ENCODE data around the gene TEDC2.

TEDC2 gene

GRCh38 chr16:2466667-2467527 lies 7.0 kb downstream of the TEDC2 start:
- no peak for DNase-seq (ENCODE audit: low read depth)
- H3K4me3 ChIP-seq (ENCODE audit: low read length): peak overlapping the region; percentile 11
- no peak for TF ChIP-seq CTCF (IDR thresholded peaks at IDR 0.05; ENCODE audit: insufficient read depth, low read depth, low read length, missing control alignments)

DNA sequence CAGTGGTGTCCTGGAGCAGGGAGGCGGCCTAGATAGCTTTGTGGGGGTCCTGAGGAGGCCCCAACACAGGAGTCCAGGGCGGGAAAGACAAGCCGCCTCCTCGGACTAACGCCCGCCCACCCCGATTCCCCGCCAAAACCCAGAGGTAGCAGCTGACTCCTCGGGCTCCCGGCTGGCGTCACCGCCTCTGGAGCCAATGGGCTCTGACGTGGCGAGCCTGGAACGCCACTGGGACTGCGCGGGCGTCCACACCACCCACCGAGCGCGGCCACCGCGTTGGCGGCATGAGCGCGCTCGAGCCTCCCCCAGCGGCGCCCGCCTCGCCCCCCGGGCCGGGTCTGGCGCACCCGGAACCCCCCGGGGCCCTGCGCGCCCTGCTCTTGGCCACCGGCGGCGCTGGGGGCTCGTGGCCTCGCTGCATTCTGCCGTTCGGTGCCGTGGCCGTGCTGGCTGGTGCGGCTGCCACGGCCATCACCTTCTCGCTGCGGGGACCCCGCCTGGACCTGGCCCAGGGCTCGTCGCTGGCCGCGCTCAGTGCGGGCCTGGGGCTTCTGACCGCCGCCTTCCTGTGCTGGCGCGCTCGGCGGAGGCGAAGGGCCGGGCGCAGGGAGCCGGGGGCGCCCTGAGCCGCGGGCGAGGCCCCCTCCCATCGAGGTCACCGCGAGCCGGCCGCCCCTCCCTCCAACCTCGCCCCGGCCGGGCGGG lies 7.8 kb downstream of the TEDC2 start:
- peak; percentile 66 for DNase-seq (ENCODE audit: low read depth)
- peak overlapping the region; percentile 47 for H3K4me3 ChIP-seq (ENCODE audit: low read length)
- no peak for TF ChIP-seq CTCF (IDR thresholded peaks at IDR 0.05; ENCODE audit: insufficient read depth, low read depth, low read length, missing control alignments)

DNA sequence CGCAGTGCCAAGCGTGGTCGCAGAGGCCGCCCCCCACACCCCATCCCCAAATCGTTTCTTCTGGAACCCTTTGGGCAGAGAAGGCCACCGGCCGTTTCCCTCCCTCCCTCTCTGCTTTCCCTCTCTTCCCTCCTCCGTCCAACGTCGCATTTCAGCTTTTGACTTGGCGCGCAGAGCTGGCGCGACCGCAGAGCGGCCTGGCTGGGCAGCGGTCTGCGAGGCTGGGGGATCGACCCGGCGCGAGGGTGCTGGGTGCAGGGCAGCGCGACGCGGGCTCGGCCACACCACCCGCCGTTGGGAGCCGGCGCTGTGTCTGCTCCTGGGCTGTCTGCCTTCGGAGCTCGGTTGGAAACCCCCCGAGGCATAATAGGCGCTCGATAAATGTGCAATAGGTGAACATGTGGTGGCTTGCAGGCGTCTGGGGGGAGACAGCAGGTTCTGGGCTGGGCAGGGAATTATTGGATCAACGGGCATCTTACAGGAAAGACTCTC lies 8.4 kb downstream of the TEDC2 start:
- TF ChIP-seq CTCF (IDR thresholded peaks at IDR 0.05; ENCODE audit: insufficient read depth, low read depth, low read length, missing control alignments): no peak
- peak; percentile 84 for DNase-seq (ENCODE audit: low read depth)
- peak overlapping the region; percentile 47 for H3K4me3 ChIP-seq (ENCODE audit: low read length)

GRCh38 chr16:2468725-2469398 lies 9.0 kb downstream of the TEDC2 start:
- no peak for DNase-seq (ENCODE audit: low read depth)
- peak overlapping the region; percentile 47 for H3K4me3 ChIP-seq (ENCODE audit: low read length)
- no peak for TF ChIP-seq CTCF (IDR thresholded peaks at IDR 0.05; ENCODE audit: insufficient read depth, low read depth, low read length, missing control alignments)

DNA sequence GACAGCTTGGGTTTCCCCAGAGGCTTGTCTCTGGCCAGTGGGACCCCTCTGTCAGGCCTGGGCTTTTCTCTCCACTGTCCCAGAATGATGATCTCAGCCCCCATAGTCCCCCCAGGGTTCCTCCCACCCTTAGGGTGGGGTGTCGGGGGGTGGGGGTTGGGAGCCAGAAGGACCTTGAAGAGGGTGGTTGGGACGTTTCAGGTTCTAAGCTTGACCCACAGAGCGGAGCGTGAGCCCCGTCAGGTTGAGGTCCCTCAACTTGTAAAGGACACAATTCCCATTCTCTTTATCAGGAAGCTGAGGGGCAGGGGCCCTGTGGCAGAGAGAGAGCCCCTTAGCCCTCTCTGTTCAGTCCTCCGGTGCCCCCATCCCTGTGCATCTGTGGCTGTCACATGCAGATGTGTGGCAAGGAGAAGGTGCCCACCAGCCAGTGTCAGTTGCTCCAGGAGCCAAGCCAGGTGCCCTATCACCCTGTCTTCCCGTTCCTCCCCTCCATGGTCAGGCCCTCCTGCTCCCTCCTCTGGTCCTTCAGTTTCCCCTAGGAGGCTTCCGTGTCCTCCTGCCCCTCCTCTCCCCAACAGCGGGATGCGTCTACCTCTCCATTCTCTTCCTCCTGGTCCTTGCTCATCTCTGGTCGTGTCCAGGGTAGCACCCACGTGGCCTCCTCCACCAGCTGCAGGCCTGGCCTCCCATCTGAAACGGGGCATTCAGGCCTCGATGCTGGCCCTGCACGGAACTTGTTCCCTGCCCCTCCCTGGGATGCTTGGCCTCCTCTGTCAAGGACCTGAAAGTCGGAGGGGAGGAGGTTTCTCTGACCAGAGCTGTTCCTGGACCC lies 9.7 kb downstream of the TEDC2 start:
- H3K4me3 ChIP-seq (ENCODE audit: low read length): no peak overlapping the region
- DNase-seq (ENCODE audit: low read depth): no peak
- TF ChIP-seq CTCF (IDR thresholded peaks at IDR 0.05; ENCODE audit: insufficient read depth, low read depth, low read length, missing control alignments): no peak

- no peak overlapping the region for H3K4me3 ChIP-seq (ENCODE audit: low read length)
- TF ChIP-seq CTCF (IDR thresholded peaks at IDR 0.05; ENCODE audit: insufficient read depth, low read depth, low read length, missing control alignments): no peak
- DNase-seq (ENCODE audit: low read depth): no peak
Measured at GRCh38 chr16:2470234-2470601, 10.3 kb downstream of the TEDC2 start.

Data from epithelial cell of esophagus (primary cell).